Measurements from ENCODE around the gene SCYGR3. TPM values are rescaled to one million over a fixed set of nuclear protein-coding genes. Genes with fewer than 3 reads are reported as not detected.
A peak's percentile ranks its signal among the peaks of the same experiment; 100 is the strongest.

Gene SCYGR3
- total and polyA plus RNA-seq, 2 experiments from 2014 or later = not detected

DNA sequence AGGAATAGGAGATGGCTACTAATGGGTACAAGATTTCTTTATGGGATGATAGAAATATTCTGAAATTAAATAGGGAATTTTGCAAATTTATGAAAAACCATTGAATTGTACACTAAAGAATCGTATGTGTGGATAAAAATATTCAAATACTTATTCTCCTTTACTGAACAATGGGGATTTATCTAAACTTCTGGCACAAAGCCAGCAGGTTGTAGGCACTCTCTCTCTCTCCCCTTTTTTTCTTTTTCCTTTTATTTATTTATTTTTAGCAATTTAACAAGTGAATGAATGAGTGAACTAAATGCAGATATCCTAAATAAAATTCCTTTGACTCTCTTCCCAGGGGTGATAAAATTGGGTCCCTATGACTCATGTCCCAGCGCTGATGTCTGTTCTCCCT, 37.8 kb downstream of the SCYGR3 start:
- no peak overlapping the region for H3K4me3 Mint-ChIP-seq
- H3K4me2 ChIP-seq = no peak overlapping the region
- no peak for ATAC-seq

More for the DNA sequence above, 37.8 kb downstream of the SCYGR3 start:
- no peak overlapping the region for H3K27ac ChIP-seq (ENCODE audit: low read depth)
- peaks cover 2% of the 10 kb centered on the region; the same call in 2 of the 3 replicates for H3K9me3 Mint-ChIP-seq
- no peak for TF ChIP-seq STAT1 (IDR thresholded peaks at IDR 0.05; ENCODE audit: unreplicated experiment)
- no peak for TF ChIP-seq EZH2 (IDR thresholded peaks at IDR 0.05; ENCODE audit: low read depth, unreplicated experiment)
- TF ChIP-seq ZNF114 (CRISPR knock-in tag; IDR thresholded peaks at IDR 0.05) = no peak
- TF ChIP-seq CREB1 (CRISPR knock-in tag; IDR thresholded peaks at IDR 0.05; ENCODE audit: low read depth) = no peak
- TF ChIP-seq, protein P1, sequence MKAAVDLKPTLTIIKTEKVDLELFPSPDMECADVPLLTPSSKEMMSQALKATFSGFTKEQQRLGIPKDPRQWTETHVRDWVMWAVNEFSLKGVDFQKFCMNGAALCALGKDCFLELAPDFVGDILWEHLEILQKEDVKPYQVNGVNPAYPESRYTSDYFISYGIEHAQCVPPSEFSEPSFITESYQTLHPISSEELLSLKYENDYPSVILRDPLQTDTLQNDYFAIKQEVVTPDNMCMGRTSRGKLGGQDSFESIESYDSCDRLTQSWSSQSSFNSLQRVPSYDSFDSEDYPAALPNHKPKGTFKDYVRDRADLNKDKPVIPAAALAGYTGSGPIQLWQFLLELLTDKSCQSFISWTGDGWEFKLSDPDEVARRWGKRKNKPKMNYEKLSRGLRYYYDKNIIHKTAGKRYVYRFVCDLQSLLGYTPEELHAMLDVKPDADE (IDR thresholded peaks at IDR 0.05) = no peak
- no peak for TF ChIP-seq REST (IDR thresholded peaks at IDR 0.05; ENCODE audit: unreplicated experiment)
- no peak for TF ChIP-seq NANOG (IDR thresholded peaks at IDR 0.05; ENCODE audit: borderline replicate concordance)
- TF ChIP-seq, protein P2, sequence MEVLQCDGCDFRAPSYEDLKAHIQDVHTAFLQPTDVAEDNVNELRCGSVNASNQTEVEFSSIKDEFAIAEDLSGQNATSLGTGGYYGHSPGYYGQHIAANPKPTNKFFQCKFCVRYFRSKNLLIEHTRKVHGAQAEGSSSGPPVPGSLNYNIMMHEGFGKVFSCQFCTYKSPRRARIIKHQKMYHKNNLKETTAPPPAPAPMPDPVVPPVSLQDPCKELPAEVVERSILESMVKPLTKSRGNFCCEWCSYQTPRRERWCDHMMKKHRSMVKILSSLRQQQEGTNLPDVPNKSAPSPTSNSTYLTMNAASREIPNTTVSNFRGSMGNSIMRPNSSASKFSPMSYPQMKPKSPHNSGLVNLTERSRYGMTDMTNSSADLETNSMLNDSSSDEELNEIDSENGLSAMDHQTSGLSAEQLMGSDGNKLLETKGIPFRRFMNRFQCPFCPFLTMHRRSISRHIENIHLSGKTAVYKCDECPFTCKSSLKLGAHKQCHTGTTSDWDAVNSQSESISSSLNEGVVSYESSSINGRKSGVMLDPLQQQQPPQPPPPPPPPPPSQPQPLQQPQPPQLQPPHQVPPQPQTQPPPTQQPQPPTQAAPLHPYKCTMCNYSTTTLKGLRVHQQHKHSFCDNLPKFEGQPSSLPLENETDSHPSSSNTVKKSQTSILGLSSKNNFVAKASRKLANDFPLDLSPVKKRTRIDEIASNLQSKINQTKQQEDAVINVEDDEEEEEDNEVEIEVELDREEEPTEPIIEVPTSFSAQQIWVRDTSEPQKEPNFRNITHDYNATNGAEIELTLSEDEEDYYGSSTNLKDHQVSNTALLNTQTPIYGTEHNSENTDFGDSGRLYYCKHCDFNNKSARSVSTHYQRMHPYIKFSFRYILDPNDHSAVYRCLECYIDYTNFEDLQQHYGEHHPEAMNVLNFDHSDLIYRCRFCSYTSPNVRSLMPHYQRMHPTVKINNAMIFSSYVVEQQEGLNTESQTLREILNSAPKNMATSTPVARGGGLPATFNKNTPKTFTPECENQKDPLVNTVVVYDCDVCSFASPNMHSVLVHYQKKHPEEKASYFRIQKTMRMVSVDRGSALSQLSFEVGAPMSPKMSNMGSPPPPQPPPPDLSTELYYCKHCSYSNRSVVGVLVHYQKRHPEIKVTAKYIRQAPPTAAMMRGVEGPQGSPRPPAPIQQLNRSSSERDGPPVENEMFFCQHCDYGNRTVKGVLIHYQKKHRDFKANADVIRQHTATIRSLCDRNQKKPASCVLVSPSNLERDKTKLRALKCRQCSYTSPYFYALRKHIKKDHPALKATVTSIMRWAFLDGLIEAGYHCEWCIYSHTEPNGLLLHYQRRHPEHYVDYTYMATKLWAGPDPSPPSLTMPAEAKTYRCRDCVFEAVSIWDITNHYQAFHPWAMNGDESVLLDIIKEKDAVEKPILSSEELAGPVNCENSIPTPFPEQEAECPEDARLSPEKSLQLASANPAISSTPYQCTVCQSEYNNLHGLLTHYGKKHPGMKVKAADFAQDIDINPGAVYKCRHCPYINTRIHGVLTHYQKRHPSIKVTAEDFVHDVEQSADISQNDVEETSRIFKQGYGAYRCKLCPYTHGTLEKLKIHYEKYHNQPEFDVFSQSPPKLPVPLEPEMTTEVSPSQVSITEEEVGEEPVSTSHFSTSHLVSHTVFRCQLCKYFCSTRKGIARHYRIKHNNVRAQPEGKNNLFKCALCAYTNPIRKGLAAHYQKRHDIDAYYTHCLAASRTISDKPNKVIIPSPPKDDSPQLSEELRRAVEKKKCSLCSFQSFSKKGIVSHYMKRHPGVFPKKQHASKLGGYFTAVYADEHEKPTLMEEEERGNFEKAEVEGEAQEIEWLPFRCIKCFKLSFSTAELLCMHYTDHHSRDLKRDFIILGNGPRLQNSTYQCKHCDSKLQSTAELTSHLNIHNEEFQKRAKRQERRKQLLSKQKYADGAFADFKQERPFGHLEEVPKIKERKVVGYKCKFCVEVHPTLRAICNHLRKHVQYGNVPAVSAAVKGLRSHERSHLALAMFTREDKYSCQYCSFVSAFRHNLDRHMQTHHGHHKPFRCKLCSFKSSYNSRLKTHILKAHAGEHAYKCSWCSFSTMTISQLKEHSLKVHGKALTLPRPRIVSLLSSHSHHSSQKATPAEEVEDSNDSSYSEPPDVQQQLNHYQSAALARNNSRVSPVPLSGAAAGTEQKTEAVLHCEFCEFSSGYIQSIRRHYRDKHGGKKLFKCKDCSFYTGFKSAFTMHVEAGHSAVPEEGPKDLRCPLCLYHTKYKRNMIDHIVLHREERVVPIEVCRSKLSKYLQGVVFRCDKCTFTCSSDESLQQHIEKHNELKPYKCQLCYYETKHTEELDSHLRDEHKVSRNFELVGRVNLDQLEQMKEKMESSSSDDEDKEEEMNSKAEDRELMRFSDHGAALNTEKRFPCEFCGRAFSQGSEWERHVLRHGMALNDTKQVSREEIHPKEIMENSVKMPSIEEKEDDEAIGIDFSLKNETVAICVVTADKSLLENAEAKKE (CRISPR knock-in tag; IDR thresholded peaks at IDR 0.05) = no peak
- TF ChIP-seq POLR2AphosphoS5 (IDR thresholded peaks at IDR 0.05; ENCODE audit: low read depth) = no peak
- TF ChIP-seq JUNB (IDR thresholded peaks at IDR 0.05; ENCODE audit: unreplicated experiment) = no peak
- no peak for TF ChIP-seq ZNF331 (CRISPR knock-in tag; IDR thresholded peaks at IDR 0.05; ENCODE audit: low read depth)
- no peaks in the 10 kb centered on the region for H3K27me3 ChIP-seq (ENCODE audit: insufficient read depth)
- H2AFZ ChIP-seq = peak overlapping the region; percentile 45; the same call in 1 of the 2 replicates
- H3K4me1 Mint-ChIP-seq = peaks cover 9% of the 10 kb centered on the region; the same call in 2 of the 3 replicates
- peaks cover under 1% of the 10 kb centered on the region; the same call in 1 of the 3 replicates for H3K36me3 Mint-ChIP-seq (ENCODE audit: low read depth)
- no peaks in the 10 kb centered on the region for H3K4me1 ChIP-seq (ENCODE audit: insufficient read depth)
- no peaks in the 10 kb centered on the region for H3K36me3 ChIP-seq (ENCODE audit: insufficient read depth)
- H3F3A ChIP-seq (replicated peaks; ENCODE audit: low read depth) = no peaks in the 10 kb centered on the region
- DNase-seq (ENCODE audit: low spot score) = no peak
- H3K79me2 ChIP-seq (replicated peaks; ENCODE audit: insufficient read depth) = no peaks in the 10 kb centered on the region
- H4K20me1 ChIP-seq (replicated peaks; ENCODE audit: insufficient read depth) = no peaks in the 10 kb centered on the region
- no peak overlapping the region for H3K27ac Mint-ChIP-seq
- no peaks in the 10 kb centered on the region for H3K27me3 Mint-ChIP-seq (ENCODE audit: insufficient read depth, low read depth, poor library complexity)
- H3K4me3 ChIP-seq = no peak overlapping the region
- H3K9me2 ChIP-seq (ENCODE audit: insufficient read depth) = no peaks in the 10 kb centered on the region

All from GM23338 (cell line).